Measurements from ENCODE around the gene SPTB. TPM values are rescaled to one million over a fixed set of nuclear protein-coding genes. Genes with fewer than 3 reads are reported as not detected.

SPTB gene
- total RNA-seq, 1 experiment from 2014 or later = 0.13 TPM

DNA sequence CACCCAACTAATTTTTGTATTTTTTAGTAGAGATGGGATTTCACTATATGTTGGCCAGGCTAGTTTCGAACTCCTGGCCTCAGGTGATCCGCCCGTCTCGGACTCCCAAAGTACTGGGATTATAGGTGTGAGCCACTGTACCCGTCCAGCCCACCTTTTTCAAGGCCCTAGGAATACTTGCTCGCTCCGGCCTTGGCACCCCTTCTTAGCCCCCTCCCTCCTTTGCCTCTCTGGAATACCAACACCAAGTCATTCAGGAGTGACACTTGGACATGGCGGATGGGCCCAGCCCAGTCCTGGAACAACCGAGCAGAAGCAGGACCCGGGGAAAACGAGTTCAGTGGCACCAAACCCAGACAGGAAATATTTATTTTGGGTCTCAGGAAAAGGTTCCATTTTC lies 146.4 kb downstream of the SPTB start:
- Histone ChIP-seq H3K27ac (ENCODE audit: low read length) (no peak overlapping the region), H3K9me3 (ENCODE audit: control insufficient read depth, insufficient read depth, low read depth, low read length) (no peaks in the 10 kb centered on the region), H3K4me3 (ENCODE audit: low read depth in 2 of 2, low read length in 2 of 2) (no peak overlapping the region), H3K36me3 (ENCODE audit: control insufficient read depth, insufficient read depth, low read length) (no peaks in the 10 kb centered on the region), H3K27me3 (ENCODE audit: control insufficient read depth, insufficient read depth, low read length) (no peaks in the 10 kb centered on the region), H3K4me1 (ENCODE audit: control insufficient read depth, insufficient read depth, low read length) (no peaks in the 10 kb centered on the region)
- BruUV-seq (replicated peaks) = no TSS peak
- ATAC-seq (no peak), DNase-seq (ENCODE audit: low read depth, low spot score) (no peak)
- POLR2A ChIA-PET = no interaction called here
- CTCF ChIA-PET = no interaction called here
- intact Hi-C loops (cut with micrococcal nuclease; ENCODE audit: unreplicated experiment) = no loop called here
- TF ChIP-seq TCF7L2 (IDR thresholded peaks at IDR 0.05; ENCODE audit: low read depth, low read length) (no peak), SIN3A (IDR thresholded peaks at IDR 0.05; ENCODE audit: borderline replicate concordance, insufficient read depth, low read depth, low read length) (no peak), POLR2AphosphoS5 (IDR thresholded peaks at IDR 0.05; ENCODE audit: low read depth, low read length) (no peak)
- TF ChIP-seq, protein P1, sequence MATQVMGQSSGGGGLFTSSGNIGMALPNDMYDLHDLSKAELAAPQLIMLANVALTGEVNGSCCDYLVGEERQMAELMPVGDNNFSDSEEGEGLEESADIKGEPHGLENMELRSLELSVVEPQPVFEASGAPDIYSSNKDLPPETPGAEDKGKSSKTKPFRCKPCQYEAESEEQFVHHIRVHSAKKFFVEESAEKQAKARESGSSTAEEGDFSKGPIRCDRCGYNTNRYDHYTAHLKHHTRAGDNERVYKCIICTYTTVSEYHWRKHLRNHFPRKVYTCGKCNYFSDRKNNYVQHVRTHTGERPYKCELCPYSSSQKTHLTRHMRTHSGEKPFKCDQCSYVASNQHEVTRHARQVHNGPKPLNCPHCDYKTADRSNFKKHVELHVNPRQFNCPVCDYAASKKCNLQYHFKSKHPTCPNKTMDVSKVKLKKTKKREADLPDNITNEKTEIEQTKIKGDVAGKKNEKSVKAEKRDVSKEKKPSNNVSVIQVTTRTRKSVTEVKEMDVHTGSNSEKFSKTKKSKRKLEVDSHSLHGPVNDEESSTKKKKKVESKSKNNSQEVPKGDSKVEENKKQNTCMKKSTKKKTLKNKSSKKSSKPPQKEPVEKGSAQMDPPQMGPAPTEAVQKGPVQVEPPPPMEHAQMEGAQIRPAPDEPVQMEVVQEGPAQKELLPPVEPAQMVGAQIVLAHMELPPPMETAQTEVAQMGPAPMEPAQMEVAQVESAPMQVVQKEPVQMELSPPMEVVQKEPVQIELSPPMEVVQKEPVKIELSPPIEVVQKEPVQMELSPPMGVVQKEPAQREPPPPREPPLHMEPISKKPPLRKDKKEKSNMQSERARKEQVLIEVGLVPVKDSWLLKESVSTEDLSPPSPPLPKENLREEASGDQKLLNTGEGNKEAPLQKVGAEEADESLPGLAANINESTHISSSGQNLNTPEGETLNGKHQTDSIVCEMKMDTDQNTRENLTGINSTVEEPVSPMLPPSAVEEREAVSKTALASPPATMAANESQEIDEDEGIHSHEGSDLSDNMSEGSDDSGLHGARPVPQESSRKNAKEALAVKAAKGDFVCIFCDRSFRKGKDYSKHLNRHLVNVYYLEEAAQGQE (IDR thresholded peaks at IDR 0.05; ENCODE audit: insufficient read depth in 1 of 2, low read depth in 2 of 2, low read length in 1 of 2) = no peak
- TF ChIP-seq, protein P2, sequence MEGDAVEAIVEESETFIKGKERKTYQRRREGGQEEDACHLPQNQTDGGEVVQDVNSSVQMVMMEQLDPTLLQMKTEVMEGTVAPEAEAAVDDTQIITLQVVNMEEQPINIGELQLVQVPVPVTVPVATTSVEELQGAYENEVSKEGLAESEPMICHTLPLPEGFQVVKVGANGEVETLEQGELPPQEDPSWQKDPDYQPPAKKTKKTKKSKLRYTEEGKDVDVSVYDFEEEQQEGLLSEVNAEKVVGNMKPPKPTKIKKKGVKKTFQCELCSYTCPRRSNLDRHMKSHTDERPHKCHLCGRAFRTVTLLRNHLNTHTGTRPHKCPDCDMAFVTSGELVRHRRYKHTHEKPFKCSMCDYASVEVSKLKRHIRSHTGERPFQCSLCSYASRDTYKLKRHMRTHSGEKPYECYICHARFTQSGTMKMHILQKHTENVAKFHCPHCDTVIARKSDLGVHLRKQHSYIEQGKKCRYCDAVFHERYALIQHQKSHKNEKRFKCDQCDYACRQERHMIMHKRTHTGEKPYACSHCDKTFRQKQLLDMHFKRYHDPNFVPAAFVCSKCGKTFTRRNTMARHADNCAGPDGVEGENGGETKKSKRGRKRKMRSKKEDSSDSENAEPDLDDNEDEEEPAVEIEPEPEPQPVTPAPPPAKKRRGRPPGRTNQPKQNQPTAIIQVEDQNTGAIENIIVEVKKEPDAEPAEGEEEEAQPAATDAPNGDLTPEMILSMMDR (IDR thresholded peaks at IDR 0.05) = no peak
- in situ Hi-C loops (cut with HindIII; ENCODE audit: low pct_unique_long_range_greater_than_20kb, low sequenced_read_pairs) = no loop called here

DNA sequence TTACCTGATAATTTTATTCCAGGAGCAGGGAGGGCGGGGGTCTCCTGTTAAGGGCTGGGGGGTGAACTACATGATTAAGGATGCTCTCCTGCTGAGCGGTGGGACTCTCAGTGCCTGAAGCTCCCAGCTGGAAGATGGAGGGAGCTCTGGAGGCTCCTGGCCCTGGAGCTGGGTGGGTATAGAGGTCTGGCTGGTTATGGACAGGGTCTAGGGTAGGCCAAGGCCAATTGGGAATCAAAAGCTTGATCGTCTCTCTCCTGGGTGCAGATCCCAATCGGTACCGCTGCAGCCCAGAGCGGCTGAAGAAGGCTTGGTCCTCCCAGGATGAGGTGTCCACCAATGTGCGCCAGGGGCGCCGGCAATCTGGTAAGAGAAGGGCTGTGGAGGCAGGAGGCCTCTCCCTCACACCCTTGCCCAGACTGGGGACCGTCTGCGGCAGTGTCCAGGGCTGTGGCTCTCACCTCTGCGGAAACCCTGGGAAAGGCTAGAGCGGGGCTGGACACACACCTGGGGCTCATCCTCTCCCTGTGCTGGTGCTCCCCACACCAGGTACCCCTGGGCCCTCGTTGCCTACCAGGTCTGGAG lies 147.1 kb downstream of the SPTB start:
- Histone ChIP-seq H3K9me3 (ENCODE audit: control insufficient read depth, insufficient read depth, low read depth, low read length) (no peaks in the 10 kb centered on the region), H3K36me3 (ENCODE audit: control insufficient read depth, insufficient read depth, low read length) (no peaks in the 10 kb centered on the region), H3K27me3 (ENCODE audit: control insufficient read depth, insufficient read depth, low read length) (no peaks in the 10 kb centered on the region), H3K27ac (ENCODE audit: low read length) (no peak overlapping the region), H3K4me1 (ENCODE audit: control insufficient read depth, insufficient read depth, low read length) (no peaks in the 10 kb centered on the region), H3K4me3 (ENCODE audit: low read depth in 2 of 2, low read length in 2 of 2) (no peak overlapping the region)
- no TSS peak for BruUV-seq (replicated peaks)
- intact Hi-C loops (cut with micrococcal nuclease; ENCODE audit: unreplicated experiment) (no loop called here), in situ Hi-C loops (cut with HindIII; ENCODE audit: low pct_unique_long_range_greater_than_20kb, low sequenced_read_pairs) (no loop called here)
- ChIA-PET POLR2A (no interaction called here), CTCF (no interaction called here)
- no peak for ATAC-seq
- no peak for DNase-seq (ENCODE audit: low read depth, low spot score)
- TF ChIP-seq, protein P1 (IDR thresholded peaks at IDR 0.05; ENCODE audit: insufficient read depth in 1 of 2, low read depth in 2 of 2, low read length in 1 of 2) = no peak
- TF ChIP-seq, protein P2 (IDR thresholded peaks at IDR 0.05) = no peak
- no peak for TF ChIP-seq TCF7L2 (IDR thresholded peaks at IDR 0.05; ENCODE audit: low read depth, low read length)
- no peak for TF ChIP-seq POLR2AphosphoS5 (IDR thresholded peaks at IDR 0.05; ENCODE audit: low read depth, low read length)
- TF ChIP-seq SIN3A (IDR thresholded peaks at IDR 0.05; ENCODE audit: borderline replicate concordance, insufficient read depth, low read depth, low read length) = no peak
